ENCODE measurements around the gene RARRES1.

RARRES1 gene

GRCh38 chr3:158737410-158737809, 5.2 kb upstream of the RARRES1 start:
- Histone ChIP-seq H3K27me3 (ENCODE audit: insufficient read depth, insufficient read length) (peaks cover 21% of the 10 kb centered on the region), H3K4me1 (ENCODE audit: insufficient read depth, insufficient read length) (peaks cover 4% of the 10 kb centered on the region), H3K4me3 (ENCODE audit: insufficient read length, low read depth) (no peak overlapping the region), H3K36me3 (ENCODE audit: insufficient read depth, insufficient read length, low read length) (no peaks in the 10 kb centered on the region), H3K9ac (ENCODE audit: insufficient read length, low read depth) (no peak overlapping the region), H3K9me3 (ENCODE audit: insufficient read depth, low read length) (peaks cover 14% of the 10 kb centered on the region; the same call in 1 of the 2 replicates)
- no peak for TF ChIP-seq ZNF274 (IDR thresholded peaks at IDR 0.05; ENCODE audit: low read depth, low read length)
- no peak for TF ChIP-seq SUZ12 (IDR thresholded peaks at IDR 0.05; ENCODE audit: extremely low read depth, insufficient read depth, insufficient read length)
- no peak for TF ChIP-seq YY1 (IDR thresholded peaks at IDR 0.05; ENCODE audit: insufficient read depth, insufficient read length)
- no peak for DNase-seq (ENCODE audit: low read depth, low spot score)

DNA sequence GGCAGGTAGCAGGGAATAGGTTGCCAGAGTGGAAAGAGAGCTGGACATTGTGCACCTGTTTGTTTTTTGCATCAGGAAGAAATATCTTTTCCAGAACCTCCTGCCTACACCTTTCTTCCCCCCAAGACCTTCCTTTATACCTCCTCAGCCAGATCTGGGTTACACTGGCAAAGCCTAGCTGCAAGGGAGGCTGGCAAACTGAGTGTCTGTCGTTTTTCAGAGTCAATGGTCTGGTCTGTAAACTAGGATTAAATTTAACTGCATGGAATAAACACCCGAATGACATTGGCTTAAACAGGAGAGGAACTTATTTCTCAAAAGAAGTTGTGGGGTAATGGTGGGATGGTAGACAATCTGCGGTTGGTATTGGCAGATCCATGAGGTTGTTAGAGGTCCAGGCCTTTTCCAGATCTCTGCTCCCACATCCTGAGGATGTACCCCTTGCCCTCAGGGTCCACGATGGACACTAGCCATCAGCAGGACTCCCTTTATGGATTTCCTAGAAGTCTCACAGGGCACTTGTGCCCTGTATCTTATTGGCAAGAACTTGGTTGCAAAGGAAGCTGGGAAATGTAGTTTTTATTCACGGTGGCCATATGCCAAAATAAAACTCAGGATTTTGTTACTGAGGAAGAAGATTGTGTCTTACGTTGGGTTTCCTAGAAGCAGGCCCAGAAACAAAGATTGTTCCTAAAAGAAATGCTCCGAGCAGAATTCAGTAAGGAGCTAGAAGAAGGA, 3.2 kb upstream of the RARRES1 start:
- peaks cover 7% of the 10 kb centered on the region for H3K4me1 ChIP-seq (ENCODE audit: insufficient read depth, insufficient read length)
- DNase-seq (ENCODE audit: low read depth, low spot score): no peak
- no peaks in the 10 kb centered on the region for H3K36me3 ChIP-seq (ENCODE audit: insufficient read depth, insufficient read length, low read length)

DNA sequence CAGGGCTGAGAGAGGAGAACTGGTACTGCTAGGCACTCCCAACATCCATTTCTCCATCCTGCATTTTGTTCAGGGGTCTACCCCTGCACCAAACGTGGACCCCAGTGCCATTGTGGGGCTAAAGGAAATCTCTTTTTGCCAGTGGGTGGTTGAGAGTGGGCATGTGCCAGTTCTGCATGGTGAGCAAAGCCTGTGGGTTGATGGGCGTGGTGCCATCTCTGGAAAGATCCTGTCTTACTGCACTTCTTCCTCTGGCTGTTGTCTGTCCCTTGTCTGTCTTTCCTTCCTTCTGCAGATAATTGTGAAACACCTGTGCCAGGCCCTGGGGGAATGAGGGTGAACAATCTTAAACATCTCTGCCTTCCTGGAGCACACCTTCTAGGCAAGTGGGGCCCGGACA, 1.4 kb upstream of the RARRES1 start:
- DNase-seq (ENCODE audit: low read depth, low spot score): no peak
- Histone ChIP-seq H3K9ac (ENCODE audit: insufficient read length, low read depth) (no peak overlapping the region), H3K36me3 (ENCODE audit: insufficient read depth, insufficient read length, low read length) (no peaks in the 10 kb centered on the region), H3K9me3 (ENCODE audit: insufficient read depth, low read length) (peaks cover 14% of the 10 kb centered on the region; the same call in 1 of the 2 replicates), H3K27me3 (ENCODE audit: insufficient read depth, insufficient read length) (peaks cover 37% of the 10 kb centered on the region), H3K4me3 (ENCODE audit: insufficient read length, low read depth) (no peak overlapping the region), H3K4me1 (ENCODE audit: insufficient read depth, insufficient read length) (peaks cover 7% of the 10 kb centered on the region)
- TF ChIP-seq SUZ12 (IDR thresholded peaks at IDR 0.05; ENCODE audit: extremely low read depth, insufficient read depth, insufficient read length) (no peak), ZNF274 (IDR thresholded peaks at IDR 0.05; ENCODE audit: low read depth, low read length) (no peak)

More for the DNA sequence above, 3.2 kb upstream of the RARRES1 start:
- TF ChIP-seq ZNF274 (IDR thresholded peaks at IDR 0.05; ENCODE audit: low read depth, low read length) (no peak), YY1 (IDR thresholded peaks at IDR 0.05; ENCODE audit: insufficient read depth, insufficient read length) (no peak), SUZ12 (IDR thresholded peaks at IDR 0.05; ENCODE audit: extremely low read depth, insufficient read depth, insufficient read length) (no peak)
- Histone ChIP-seq H3K4me3 (ENCODE audit: insufficient read length, low read depth) (no peak overlapping the region), H3K9me3 (ENCODE audit: insufficient read depth, low read length) (peaks cover 14% of the 10 kb centered on the region; the same call in 1 of the 2 replicates), H3K27me3 (ENCODE audit: insufficient read depth, insufficient read length) (peaks cover 37% of the 10 kb centered on the region), H3K9ac (ENCODE audit: insufficient read length, low read depth) (no peak overlapping the region)

DNA sequence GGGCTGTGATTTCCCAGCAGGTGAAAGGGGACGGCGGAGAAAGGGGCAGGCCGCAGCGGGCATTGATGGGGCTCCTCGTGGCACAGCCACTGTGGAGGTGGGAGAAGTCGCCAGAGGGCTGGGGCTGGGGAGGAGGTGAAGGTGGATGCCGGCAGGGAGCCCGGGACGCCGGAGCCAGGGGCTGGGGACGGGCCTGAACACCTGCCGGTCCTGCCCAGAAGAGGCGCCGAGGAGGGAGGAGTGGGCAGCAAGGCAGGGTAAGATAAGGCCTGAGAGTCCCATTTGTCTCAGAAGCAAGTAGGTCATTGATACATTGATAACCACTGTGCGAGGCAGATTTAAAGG, 571 bp upstream of the RARRES1 start:
- Histone ChIP-seq H3K27me3 (ENCODE audit: insufficient read depth, insufficient read length) (peaks cover 37% of the 10 kb centered on the region), H3K4me3 (ENCODE audit: insufficient read length, low read depth) (peak overlapping the region; percentile 63), H3K36me3 (ENCODE audit: insufficient read depth, insufficient read length, low read length) (no peaks in the 10 kb centered on the region), H3K9me3 (ENCODE audit: insufficient read depth, low read length) (peaks cover 14% of the 10 kb centered on the region; the same call in 1 of the 2 replicates), H3K9ac (ENCODE audit: insufficient read length, low read depth) (peak overlapping the region; percentile 83), H3K4me1 (ENCODE audit: insufficient read depth, insufficient read length) (peaks cover 7% of the 10 kb centered on the region)
- TF ChIP-seq YY1 (IDR thresholded peaks at IDR 0.05; ENCODE audit: insufficient read depth, insufficient read length): no peak
- no peak for TF ChIP-seq ZNF274 (IDR thresholded peaks at IDR 0.05; ENCODE audit: low read depth, low read length)
- TF ChIP-seq SUZ12 (IDR thresholded peaks at IDR 0.05; ENCODE audit: extremely low read depth, insufficient read depth, insufficient read length): no peak
- no peak for DNase-seq (ENCODE audit: low read depth, low spot score)

DNA sequence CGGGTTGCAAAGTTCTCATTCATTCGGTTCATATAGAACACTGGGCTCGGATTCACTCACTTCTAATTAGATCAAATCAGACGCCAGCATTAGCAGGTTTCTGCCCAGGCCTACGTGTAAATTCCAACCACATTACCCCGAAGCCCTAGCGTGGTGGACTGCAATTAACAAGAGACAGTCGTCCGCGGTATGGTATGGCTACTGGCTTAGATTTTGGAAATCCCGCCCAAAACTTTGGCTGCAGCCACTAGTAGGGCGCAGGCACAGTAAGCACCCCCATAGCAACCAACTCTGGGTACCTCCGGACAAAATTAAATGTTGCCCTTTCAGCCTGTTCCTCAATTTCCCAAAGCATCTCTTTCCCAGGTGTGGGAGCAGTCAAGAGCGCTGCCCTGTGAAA, 771 bp downstream of the RARRES1 start:
- Histone ChIP-seq H3K4me1 (ENCODE audit: insufficient read depth, insufficient read length) (peaks cover 7% of the 10 kb centered on the region), H3K9me3 (ENCODE audit: insufficient read depth, low read length) (peaks cover 14% of the 10 kb centered on the region; the same call in 1 of the 2 replicates), H3K4me3 (ENCODE audit: insufficient read length, low read depth) (peak overlapping the region; percentile 63), H3K9ac (ENCODE audit: insufficient read length, low read depth) (peak overlapping the region; percentile 83), H3K36me3 (ENCODE audit: insufficient read depth, insufficient read length, low read length) (no peaks in the 10 kb centered on the region), H3K27me3 (ENCODE audit: insufficient read depth, insufficient read length) (peaks cover 37% of the 10 kb centered on the region)
- TF ChIP-seq YY1 (IDR thresholded peaks at IDR 0.05; ENCODE audit: insufficient read depth, insufficient read length) (no peak), SUZ12 (IDR thresholded peaks at IDR 0.05; ENCODE audit: extremely low read depth, insufficient read depth, insufficient read length) (no peak), ZNF274 (IDR thresholded peaks at IDR 0.05; ENCODE audit: low read depth, low read length) (no peak)
- DNase-seq (ENCODE audit: low read depth, low spot score): no peak

- DNase-seq (ENCODE audit: low read depth, low spot score): no peak
- Histone ChIP-seq H3K4me1 (ENCODE audit: insufficient read depth, insufficient read length) (peaks cover 7% of the 10 kb centered on the region), H3K27me3 (ENCODE audit: insufficient read depth, insufficient read length) (peaks cover 31% of the 10 kb centered on the region), H3K9me3 (ENCODE audit: insufficient read depth, low read length) (no peaks in the 10 kb centered on the region), H3K4me3 (ENCODE audit: insufficient read length, low read depth) (no peak overlapping the region), H3K36me3 (ENCODE audit: insufficient read depth, insufficient read length, low read length) (no peaks in the 10 kb centered on the region), H3K9ac (ENCODE audit: insufficient read length, low read depth) (no peak overlapping the region)
- TF ChIP-seq YY1 (IDR thresholded peaks at IDR 0.05; ENCODE audit: insufficient read depth, insufficient read length) (no peak), ZNF274 (IDR thresholded peaks at IDR 0.05; ENCODE audit: low read depth, low read length) (no peak), SUZ12 (IDR thresholded peaks at IDR 0.05; ENCODE audit: extremely low read depth, insufficient read depth, insufficient read length) (no peak)
Measured at GRCh38 chr3:158728851-158729250, 3.4 kb downstream of the RARRES1 start.

DNA sequence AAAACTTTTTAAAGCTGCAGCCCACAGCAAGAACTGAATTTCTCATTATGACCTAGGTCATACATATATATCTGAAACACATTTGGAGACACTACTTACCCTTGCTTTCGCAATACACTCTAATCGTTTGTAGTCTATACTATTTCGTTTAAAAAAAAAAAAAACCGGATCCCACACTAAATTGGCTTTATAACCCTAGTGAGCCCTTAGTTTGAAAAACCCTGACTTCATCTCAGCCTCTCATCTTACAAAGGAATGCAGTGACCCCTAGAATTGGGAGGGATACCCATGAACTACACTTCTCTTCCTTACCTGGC, 4.2 kb downstream of the RARRES1 start:
- Histone ChIP-seq H3K9me3 (ENCODE audit: insufficient read depth, low read length) (no peaks in the 10 kb centered on the region), H3K4me1 (ENCODE audit: insufficient read depth, insufficient read length) (peaks cover 7% of the 10 kb centered on the region)

More for the DNA sequence above, 4.2 kb downstream of the RARRES1 start:
- TF ChIP-seq YY1 (IDR thresholded peaks at IDR 0.05; ENCODE audit: insufficient read depth, insufficient read length) (no peak), ZNF274 (IDR thresholded peaks at IDR 0.05; ENCODE audit: low read depth, low read length) (no peak), SUZ12 (IDR thresholded peaks at IDR 0.05; ENCODE audit: extremely low read depth, insufficient read depth, insufficient read length) (no peak)
- H3K36me3 ChIP-seq (ENCODE audit: insufficient read depth, insufficient read length, low read length): no peaks in the 10 kb centered on the region
- H3K4me3 ChIP-seq (ENCODE audit: insufficient read length, low read depth): no peak overlapping the region
- no peak for DNase-seq (ENCODE audit: low read depth, low spot score)
- H3K27me3 ChIP-seq (ENCODE audit: insufficient read depth, insufficient read length): peaks cover 22% of the 10 kb centered on the region
- no peak overlapping the region for H3K9ac ChIP-seq (ENCODE audit: insufficient read length, low read depth)
